NCI-H2029 (cell line): ENCODE results near the gene CCNQ.
"Not testable (repeated sequence)": the region's sequence is repeated elsewhere in the genome, so short reads cannot be mapped to it uniquely, and the experiment has no call there.

ENCODE experiments used
- DNase-seq: peaks from one replicate; lab custom pipeline; 2025; lab: John Stamatoyannopoulos, UW

CCNQ gene

DNA sequence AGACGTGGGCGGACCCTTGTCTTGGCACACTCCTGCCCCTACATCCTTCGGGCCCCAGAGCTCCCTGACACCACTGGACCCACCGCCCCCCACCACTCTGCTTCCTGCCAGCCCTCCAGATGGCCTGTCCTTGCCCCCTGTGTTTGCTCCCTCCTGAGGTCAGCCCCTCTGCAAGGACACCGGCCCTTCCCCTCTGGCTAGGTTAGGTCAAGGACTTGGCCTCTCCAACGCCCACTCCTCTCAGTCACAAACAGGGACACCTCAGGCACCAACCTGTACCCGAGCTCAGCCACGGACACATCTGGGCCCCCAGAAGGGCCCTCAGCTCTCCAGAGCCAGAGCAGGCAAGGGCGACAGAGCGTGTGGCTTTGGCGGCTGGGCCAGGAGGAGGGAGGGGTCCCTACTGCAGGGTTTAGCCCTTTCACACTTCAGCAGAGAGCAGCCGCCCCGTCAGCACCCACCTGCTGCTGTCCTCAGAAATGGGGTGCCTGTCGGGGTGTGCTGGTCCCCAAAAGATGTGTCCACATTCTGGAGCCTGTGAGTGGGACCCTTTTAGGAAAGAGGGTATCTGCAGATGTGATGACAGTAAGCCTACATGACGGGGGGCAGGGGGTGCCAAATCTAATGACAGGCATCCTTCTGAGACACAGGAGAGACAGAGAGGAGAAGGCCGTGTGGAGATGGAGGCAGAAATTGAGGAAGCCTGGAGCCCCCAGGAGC, 24.5 kb upstream of the CCNQ start:
- DNase-seq, result no peak

DNA sequence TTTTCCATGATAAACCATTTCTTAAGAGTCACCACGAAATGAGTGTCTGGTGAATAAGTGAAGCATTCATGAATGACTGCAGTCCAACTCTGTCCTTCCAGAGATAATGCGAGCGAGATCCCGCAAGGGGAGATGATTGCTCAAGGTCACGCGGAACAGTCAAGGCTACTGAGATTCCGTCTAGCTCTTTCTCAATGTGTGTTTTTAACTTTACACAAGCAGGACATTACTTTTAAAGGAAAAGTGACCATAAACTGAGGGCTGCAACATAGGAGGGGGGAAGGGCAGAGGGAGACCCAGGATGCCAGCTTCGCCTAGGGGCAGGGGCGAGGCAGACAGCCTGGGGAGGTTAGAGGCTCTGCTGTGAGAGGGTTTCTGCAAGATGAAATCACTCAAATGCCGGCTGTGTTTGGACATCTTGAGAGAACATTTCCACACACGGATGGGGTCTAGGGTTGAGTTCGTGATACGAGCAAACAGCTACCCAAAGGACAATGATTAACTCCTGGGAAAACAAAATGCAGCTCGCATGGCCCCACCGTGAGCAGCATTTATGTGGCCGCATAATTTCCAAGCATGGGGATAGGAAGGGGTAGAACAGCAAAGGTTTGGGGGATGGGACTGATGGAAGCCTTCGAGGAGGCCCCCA, 23.8 kb upstream of the CCNQ start:
- DNase-seq, result no peak

DNA sequence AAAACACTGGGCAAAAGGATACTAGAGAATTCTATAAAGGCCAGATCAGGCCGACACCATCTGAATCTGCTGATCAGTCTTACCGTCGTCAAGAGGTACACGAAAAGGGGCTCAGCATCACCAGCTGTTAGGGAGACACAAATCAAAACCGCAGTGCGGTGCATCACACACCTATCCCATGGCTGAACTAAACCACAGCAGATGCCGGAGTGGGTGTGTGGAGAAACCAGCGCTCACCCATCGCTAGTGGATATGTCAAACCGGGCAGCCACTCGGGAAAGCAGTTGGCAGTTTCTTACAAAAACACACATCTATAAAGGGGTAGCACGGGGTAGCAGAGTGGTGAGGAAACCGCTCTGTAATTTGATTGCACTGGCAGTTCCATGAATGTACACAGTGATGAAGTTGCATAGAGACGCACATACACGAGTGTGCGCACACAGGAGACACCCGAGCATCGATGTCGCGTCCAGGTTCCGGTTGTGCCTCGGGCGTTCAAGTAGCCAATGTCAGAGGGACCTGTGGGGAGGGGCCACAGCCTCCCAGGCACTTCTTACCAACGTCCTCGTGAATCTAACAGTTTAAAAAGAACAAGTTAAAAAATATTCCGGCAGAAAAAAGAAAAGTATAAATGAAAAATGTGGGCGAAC, 23.1 kb upstream of the CCNQ start:
- DNase-seq, result no peak

DNA sequence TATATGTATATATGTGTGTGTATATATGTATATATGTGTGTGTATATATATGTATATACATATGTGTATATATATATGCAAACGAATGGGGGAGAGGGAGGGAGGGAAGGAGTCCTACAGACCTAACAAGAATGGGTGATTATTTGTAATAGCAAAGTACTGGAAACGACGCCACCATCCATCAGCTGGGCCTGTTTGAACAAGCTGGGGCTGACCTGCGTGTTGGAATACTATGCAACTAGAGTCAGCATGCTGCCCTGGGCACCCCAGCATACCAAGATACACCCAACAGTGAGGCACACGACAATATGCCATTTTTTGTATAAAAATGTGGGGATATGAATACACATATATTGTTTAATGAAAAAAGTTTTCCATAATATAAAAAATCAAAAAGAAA, 21.6 kb upstream of the CCNQ start:
- no peak for DNase-seq

DNA sequence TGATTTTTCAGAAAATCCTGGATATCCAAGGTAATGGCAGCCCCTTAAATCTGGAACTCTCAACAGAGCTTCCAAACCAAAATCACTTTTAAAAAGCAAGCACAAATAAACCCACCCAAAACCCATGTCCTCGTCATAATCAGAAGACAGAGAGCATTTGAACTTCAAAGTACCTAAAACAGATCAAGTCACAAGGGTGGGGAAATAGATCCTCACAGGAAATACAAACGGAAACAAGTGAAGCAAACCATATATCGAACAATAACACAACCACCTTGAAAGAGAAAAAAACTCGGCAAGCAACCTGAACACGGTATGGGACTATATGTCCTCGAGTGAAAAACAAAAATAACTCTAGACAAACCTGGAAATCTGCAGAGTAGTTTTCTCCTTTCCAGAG, 15.9 kb upstream of the CCNQ start:
- DNase-seq, result no peak

DNA sequence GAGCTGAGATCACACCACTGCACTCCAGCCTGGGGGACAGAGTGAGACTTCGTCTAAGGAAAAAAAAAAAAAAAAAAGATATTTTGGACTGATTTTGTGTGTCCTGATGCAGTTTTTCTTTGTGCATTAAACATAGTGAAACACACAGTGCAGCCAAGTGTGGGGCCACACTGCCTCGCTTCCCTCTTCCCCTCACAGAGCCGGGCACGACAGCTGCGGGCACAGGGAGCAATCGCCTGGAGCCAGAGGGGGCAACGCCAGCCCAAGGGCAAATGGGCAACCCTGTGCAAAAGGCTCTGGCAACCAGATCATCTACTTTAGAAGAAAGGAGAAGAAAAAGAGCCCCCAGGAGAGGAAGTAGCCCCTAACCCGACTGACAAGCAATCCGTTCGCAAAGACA, 13.5 kb upstream of the CCNQ start:
- DNase-seq, result no peak

DNA sequence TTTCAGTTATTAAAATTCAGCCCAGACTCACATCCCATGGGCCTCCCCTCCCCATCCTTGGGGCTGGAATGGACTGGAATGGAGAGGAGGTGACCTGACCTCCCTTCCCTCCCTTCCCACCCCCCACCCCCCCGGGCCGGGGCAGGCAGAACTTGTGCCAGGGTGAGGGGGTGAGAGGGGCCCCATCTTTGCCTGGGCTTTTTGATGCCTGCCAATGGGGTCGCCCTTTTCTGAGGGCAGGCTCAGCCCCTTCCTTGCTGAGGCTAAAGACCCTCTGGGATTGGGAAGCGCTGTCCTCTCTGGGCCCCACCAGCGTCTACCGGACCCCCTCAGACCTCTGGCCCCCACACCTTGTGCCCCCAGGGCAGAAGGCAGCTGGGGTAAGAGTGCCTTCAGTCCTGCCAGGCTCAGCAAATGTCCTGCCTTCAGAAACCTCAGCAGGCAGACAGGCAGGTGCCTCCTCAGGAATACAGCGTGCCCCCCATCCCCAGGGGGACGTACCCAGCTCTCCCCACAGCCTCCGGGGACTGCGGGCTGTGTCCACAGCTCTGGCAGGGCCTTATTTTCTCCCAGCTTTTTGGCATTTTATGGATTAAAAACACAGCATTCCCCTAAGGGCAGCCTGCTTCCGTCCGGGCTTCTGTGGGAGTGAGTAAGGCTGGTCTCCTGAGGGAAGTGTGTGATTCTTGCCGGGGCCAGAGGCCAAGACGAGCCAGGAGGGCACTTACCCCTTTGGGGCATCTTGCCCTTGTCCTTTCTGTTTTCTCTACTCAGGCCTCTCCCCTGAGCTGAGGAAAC, 12.6 kb upstream of the CCNQ start:
- no peak for DNase-seq

DNA sequence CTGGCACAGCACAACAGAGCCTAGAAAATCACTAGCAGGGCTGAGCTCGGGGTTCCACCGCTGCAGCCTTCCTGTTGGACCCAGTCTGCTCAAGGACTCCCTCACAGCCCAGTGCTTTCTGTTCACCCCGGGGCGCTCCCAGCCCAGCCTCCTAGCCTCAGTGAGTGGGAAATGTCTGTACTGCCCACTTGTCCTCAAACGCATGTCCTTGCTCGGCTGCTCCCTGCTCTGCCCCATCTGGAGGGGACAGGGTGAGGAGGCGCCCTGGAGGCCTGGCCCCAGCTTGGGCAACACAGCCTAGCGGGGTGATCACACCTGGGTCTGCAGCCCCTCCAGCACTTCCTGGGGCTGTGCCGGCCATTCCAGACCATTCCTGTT, 11.9 kb upstream of the CCNQ start:
- DNase-seq, result no peak

DNA sequence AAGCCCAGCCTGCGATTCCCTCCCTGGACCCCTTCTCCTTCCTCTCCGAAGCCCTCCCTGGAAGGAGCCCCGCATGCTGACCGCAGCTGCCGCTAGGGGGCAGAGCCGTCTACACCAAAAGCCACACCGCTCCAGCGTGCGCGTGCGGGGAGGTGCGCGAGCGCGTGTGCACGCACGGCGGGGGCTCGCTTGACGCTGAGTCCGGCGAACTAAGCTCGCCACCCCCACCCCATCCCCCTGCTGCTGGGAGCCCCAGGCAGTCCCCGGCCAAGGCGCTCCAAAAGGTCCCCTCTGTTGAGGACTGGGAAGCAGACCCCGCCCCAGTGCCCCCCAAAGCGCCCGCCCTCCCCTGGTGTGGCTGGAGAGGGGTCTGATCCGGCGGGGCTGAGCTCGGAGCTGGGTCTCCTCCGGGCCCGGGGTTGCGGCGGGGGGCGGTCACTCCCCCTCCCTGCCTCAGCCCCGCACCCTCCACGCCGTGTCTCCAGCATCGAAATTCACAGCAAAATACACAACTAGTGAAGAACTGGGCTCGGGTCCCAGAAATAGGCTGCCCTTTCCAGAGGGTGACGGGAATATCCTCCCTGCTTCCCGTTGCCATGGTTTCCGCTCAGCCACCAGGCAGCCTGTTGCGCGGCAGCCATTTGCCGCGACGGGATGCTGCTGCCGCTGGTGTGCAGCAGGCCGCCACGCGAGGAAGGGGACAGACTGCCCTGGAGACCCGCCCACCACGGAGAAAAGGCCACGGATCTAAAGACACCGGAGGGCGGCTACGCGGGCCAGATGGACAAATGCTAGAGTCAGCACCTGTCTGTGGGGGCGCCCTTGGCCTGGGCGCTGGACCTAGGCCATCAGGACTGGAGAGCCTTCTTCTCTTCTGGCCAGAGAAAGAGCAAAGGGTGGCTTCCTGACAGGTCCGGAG, 11.2 kb upstream of the CCNQ start:
- DNase-seq, result peak; percentile 42

DNA sequence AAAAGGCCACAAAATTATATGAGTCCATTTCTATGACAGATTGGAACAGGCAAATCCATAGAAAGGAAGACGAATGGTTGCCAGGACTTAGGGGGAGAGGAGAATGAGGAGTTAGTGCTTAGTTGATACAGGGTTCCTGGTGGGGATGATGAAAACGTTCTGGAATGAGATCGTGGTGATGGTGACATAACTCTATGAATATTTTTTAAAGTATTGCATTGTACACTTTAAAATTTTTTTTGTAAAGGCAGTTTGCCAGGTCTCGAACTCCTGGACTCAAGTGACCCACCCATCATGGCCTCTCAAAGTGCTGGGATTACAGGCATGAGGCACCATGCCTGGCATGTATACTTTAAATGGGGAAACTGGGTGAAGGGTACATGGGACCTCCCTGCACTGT, 9.9 kb upstream of the CCNQ start:
- no peak for DNase-seq

DNA sequence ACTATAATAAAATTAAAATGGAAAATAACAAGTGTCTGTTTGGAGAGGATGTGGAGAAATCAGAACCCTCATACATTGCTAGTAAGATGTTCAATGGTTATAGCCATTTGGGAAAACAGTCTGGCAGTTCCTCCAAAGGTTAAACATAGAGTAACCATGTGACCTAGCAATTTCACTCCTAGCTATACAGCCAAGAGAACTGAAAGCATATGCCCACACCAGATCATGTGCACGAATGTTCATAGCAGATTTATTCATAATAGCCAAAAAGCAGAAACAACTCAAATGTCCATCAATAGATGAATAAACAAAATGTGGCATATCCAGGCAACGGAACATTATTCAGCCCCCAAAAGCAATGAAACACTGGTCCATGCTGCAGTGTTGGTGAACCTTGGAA, 9.4 kb upstream of the CCNQ start:
- no peak for DNase-seq

DNA sequence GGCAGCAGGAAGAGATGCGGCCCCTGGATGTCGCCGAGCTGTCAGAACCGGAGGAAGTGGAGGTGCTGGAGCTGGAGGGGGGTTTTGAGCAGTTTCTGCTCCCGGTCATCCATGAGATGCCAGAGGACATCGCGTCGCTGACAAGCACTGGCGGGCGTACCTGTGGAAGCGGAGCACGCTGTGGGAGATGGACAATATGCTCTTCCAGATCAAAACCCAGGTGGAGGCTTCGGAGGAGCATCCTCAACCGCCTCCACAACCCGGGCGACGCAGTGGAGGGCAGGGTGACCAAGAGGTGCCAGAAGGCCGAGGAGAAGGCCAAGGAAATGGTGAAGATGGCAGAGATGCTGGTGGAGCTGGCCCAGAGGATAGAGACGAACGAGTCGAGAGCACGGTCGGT, 7.6 kb upstream of the CCNQ start:
- no peak for DNase-seq

DNA sequence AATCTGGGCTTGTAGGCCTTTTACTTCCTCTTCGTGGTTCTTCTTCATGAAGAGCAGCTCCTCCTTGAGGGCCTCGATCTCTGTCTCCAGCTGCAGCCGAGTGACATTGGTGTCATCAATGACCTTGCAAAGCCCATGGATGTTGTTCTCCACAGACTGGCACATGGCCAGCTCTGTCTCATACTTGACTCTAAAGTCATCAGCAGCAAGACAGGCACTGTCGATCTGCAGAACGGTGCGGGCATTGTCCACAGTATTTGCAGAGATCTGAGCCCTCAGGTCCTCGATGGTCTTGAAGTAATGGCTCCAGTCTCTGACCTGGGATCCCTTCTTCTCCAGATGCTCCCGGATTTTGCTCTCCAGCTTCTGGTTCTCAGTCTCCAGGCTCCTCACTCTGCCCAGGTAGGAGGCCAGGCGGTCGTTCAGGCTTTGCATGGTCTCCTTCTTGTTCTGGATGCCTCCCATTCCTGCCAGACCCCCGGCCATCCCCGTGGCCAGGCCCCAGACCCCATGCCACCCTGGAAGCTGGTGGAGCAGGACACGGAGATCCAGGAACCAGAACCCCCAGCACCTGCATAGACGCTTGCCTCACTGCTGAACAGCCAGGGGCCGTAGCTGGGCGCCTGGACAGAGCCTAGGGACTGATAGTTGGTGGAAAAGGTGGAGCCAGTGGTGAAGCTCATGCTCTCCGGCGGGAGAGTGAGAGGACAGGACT, 5.9 kb upstream of the CCNQ start:
- not testable (repeated sequence) for DNase-seq

DNA sequence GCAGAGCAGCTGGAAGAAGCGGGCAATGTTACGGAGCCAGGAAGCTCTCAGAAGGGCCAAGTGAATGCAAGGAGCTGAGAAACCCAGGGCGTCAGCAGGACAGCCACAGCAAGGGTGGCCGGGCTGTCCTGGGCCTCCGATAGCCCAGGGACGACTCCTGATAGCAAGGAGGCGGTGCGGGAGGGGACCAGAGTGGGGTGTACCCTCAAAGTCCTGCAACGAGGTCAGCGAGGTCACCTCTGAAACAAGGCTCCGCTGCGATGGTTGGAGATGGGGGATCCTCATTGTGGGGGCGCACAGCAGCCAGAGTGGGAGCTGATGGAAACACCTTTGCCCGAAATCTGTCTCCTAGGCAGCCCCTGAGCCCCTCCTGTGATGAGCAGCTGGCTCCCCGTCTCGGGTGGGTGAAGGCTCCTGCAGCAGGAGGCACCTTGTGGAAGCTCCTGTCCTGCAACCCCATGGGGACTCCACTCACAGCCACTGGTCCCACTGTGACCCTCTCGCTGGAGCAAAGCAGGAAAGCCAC, 4.3 kb upstream of the CCNQ start:
- no peak for DNase-seq

DNA sequence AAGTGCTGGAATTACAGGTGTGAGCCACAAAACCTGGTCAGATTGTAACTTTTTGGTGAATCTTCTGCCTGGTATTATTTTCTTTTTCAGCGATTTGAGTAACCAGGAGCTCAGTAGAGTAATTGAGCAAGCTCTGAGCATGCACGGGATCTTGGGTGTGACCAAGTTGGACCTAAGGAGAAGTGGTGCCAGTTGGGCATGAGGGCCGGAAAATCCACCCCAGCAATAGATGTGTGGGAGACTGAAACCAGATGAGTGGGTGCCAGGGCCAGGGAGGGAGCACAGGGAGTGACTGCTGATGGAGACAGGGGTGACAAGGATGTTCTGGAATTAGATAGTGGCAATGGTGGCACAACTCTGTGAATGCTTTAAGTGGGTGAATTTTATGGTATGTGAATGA, 3.7 kb upstream of the CCNQ start:
- no peak for DNase-seq

DNA sequence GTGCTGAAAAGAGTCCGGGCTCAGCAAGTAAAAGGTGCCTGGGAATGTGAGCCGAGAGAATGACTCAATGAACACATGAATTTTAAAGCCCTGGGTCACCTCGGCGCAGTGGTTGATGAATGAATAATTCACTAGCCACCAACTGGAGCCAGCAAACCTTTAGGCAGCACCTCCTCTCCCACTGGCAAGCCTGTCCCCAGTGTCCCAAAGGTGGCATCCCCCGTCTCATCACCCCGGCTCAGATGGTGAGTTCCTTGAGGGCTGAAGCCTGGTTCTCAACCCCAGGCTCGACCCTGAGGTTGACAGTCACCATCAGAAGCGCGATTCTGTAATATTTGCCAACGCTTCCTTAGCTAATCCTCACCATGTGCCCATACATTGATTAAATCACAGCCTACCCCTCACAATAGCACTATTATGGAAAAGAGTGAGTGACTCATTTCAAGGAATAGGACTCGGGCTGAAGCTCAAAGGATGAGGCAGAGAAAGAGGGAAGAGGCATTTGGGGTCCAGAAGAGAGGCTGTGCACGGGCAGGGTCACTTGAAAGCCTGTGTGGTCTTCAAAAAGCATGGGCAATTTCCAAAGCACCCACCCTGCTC, 2.7 kb upstream of the CCNQ start:
- no peak for DNase-seq

DNA sequence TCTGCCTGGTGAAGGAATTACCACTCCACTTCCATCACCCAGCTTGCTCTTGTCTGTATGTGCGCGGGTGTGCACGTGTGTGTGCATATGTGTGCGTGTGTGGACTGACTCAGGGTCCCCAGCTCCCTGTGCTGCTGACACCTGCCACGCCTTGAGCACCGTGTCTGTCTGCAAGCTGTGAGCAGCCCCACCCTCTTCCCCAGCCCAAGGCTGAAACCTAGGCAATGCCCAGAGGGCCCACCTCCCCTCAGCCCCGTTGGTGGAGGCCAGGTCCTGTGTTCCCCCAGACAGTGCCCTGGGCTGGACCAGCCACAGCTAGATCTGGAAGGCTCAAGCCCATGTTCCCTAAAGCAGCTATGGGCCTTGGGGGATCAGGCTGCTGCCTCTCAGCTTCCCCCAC, 2.0 kb upstream of the CCNQ start:
- DNase-seq, result no peak

DNA sequence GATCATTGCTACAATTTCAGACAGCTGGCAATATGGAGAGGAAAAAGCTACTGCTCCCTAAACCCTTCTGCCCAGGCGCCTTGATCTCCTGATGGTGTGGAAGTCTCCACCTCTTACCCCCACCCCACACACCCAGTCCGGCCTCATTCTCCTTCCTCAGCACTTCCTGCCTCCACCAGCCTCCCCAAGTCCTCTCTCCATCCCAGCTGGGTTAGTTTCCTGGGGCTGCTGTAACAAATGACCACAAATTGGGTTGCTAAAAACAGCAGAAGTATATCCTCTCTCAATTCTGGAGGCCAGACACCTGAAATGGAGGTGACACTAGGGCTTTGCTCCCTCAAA, 1.1 kb upstream of the CCNQ start:
- DNase-seq, result no peak

DNA sequence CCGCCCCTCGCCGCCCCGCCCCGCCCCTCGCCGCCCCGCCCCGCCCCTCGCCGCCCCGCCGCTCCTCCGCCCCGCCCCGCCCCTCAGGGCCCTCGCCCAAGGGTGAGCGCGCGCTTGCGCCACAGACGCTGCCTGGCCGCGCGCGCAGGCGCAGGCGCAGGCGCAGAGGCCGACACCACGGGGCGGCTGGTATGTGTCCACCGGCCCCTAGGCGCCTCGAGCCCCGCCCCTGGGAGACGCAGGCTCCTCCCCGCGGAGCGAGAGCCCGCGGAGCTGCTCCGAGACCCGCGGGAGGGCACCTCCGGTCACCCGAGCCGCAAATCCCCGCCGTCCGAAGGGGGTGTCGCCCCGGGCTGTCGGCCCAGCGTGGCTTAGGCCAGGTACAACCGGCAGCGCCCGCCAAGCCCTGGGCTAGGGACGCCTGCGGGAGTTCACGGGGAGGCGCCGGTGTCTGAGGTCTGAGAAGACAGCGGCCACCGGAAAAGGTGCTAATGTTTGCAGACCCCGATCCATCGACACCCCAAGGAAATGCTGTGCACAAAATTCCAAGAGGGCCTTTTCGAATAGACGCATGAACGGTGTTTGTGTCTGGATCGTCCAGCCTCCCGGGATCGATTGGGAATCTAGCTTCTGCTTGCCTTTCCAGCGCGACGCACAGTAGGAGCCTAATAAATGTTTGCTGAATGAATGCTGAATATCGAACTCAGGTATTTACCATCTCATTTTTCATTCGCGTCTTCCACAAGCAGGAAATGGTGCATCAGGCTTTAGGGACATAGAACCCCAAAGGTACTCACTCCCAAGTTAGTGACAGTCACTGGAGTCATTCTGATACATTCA, 473 bp upstream of the CCNQ start:
- peak; percentile 79 for DNase-seq
